GM10266 (cell line): ENCODE data around the gene L3MBTL4.

Source experiments
- DNase-seq: peaks from one replicate; pipeline ENCODE4 v3.0.0; 2012; ENCODE audit errors: extremely low spot score
- CTCF ChIP-seq: IDR thresholded peaks from 2 replicates; pipeline ENCODE4 v1.5.1; 2012; ENCODE audit warnings: mild to moderate bottlenecking, low read depth; ENCODE audit not compliant: control insufficient read depth, insufficient read depth; ENCODE audit errors: missing control alignments

L3MBTL4 gene

GRCh38 chr18:6118080-6118479 is 296.6 kb downstream of the L3MBTL4 start:
- DNase-seq, result no peak

GRCh38 chr18:6115710-6116109 is 299.0 kb downstream of the L3MBTL4 start:
- TF ChIP-seq CTCF, result no peak

More at GRCh38 chr18:6118080-6118479, 296.6 kb downstream of the L3MBTL4 start:
- TF ChIP-seq CTCF, result no peak

DNA sequence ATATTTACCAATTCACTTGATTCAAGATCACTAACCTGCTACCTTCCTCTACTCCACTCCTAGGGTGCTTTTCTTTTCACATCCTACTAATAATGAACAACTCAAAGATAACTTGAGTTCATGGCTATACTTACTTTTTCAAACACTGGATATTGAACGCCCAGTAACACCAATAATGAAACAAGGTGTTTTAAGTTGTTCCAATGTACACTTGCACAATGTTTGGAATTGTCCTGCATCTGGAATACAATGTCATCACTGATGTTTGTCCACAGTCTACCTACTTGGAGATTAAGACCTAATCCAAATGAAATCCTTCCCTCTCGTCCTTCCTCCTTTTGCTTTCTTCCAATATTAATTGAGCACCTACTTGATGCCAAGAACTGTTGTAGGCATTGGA is 301.1 kb downstream of the L3MBTL4 start:
- DNase-seq, result no peak
- TF ChIP-seq CTCF, result no peak

More at GRCh38 chr18:6115710-6116109, 299.0 kb downstream of the L3MBTL4 start:
- DNase-seq, result no peak

DNA sequence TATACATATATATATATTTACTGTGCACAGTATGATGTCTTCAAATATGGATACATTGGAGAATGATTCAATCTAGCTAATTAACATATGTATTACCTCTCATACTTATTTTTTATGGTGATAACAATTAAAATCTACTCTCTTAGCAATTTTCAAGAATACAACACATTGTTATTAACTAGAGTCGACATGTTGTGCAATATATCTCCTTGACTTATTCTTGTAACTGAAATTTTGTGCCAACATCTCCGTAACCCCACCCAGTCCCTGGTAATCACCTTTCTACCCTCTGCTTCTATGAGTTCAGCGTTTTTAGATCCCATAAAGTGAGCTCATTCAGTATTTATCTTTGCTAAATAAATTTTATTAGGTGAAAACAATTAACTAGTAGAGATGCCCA is 303.0 kb downstream of the L3MBTL4 start:
- TF ChIP-seq CTCF, result no peak
- DNase-seq, result no peak

GRCh38 chr18:6109743-6110142 is 305.0 kb downstream of the L3MBTL4 start:
- TF ChIP-seq CTCF, result no peak
- DNase-seq, result no peak

GRCh38 chr18:6107794-6108193 is 306.9 kb downstream of the L3MBTL4 start:
- DNase-seq, result no peak
- no peak for TF ChIP-seq CTCF

DNA sequence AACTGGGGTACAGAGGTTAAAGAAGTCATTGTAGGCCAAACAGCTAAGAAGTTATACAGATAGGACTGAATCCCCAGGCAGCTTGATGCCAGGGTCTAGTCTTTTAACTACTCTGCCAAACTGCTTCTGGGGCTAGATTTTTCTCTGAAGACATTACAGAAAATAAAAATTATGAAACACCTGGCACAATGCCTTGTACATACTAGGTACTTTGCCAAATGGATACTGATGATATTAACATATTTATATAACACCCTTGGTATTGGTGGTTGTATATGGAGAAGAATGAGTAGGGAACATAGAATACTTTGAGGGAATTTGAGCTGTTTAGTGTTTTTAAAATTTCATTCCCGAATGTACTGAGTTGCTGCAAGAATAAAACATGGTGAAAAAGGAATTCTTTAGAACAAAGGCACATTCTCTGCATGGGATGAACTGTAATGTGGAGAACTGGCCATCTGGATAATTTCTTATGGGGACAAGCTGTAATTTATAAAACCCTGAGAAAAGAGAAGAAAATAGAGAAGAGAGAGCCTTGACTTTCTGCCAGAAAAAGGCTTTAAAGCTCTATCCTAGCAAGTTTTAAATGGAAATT is 308.5 kb downstream of the L3MBTL4 start:
- no peak for TF ChIP-seq CTCF
- DNase-seq, result no peak
